PC-9 (cell line): ENCODE results near the gene TMEM191B. TPM values are rescaled to one million over a fixed set of nuclear protein-coding genes. Genes with fewer than 3 reads are reported as not detected.
"Not testable (repeated sequence)": the region's sequence is repeated elsewhere in the genome, so short reads cannot be mapped to it uniquely, and the experiment has no call there.

Source experiments
- Bru-seq: library from RNA; stranded (reverse); fragments of 400-500 nt; gene quantifications from one replicate; lab custom pipeline; 2021; lab: Mats Ljungman, UMichigan
- BruChase-seq, 2 experiments: library from RNA; stranded (reverse); fragments of 400-500 nt; gene quantifications; one replicate each; lab custom pipeline; 2021; lab: Mats Ljungman, UMichigan
- BruUV-seq: library from RNA; stranded (reverse); fragments of 400-500 nt; replicated peaks from 2 replicates; lab custom pipeline; 2021; lab: Mats Ljungman, UMichigan
- CTCF ChIA-PET: fragments of 300-600 bp; sonication (Branson Sonifier 250); formaldehyde crosslinking; loops from one replicate; lab custom pipeline; 2022; ENCODE audit warnings: antibody characterized with exemption; lab: Charles Lee
- POLR2A ChIA-PET: fragments of 300-600 bp; sonication (Branson Sonifier 250); formaldehyde crosslinking; loops from one replicate; lab custom pipeline; 2022; ENCODE audit warnings: antibody characterized with exemption; ENCODE audit not compliant: unreplicated experiment; lab: Charles Lee
- DNase-seq, 2 experiments: peaks; one replicate each; pipeline versions ENCODE4 v3.0.0 to v3.0.0-alpha.2; 2015 to 2022; ENCODE audit warnings: mixed read lengths in 1 of 2
- H2AFZ ChIP-seq: fragments of 200-600 bp; sonication (generic); 2 replicates; pipeline ENCODE4 v1.8.1; 2017; ENCODE audit warnings: antibody characterized with exemption
- H3F3A ChIP-seq: fragments of 200-600 bp; sonication (generic); 2 replicates; pipeline ENCODE4 v1.8.1; 2017; ENCODE audit warnings: antibody characterized with exemption, mild to moderate bottlenecking, low read depth; ENCODE audit not compliant: insufficient read depth
- H3K27ac ChIP-seq: fragments of 200-600 bp; sonication (generic); 2 replicates; pipeline ENCODE4 v1.6.1; 2016; ENCODE audit warnings: mixed run types
- H3K27me3 ChIP-seq: fragments of 200-600 bp; sonication (generic); 2 replicates; pipeline ENCODE4 v1.6.1; 2016; ENCODE audit warnings: low read depth, mixed run types; ENCODE audit not compliant: insufficient read depth
- H3K36me3 ChIP-seq: fragments of 200-600 bp; sonication (generic); 2 replicates; pipeline ENCODE4 v1.6.1; 2016; ENCODE audit warnings: low read depth, mixed run types
- H3K4me1 ChIP-seq: fragments of 200-600 bp; sonication (generic); replicated peaks from 2 replicates; pipeline ENCODE4 v1.6.1; 2016; ENCODE audit warnings: mixed run types; ENCODE audit not compliant: insufficient read depth
- H3K4me2 ChIP-seq: fragments of 200-600 bp; sonication (generic); 2 replicates; pipeline ENCODE4 v1.6.1; 2017; ENCODE audit warnings: mixed run types
- H3K4me3 ChIP-seq: fragments of 200-600 bp; sonication (generic); 2 replicates; pipeline ENCODE4 v1.6.1; 2016; ENCODE audit warnings: mixed run types
- H3K79me2 ChIP-seq: fragments of 200-600 bp; sonication (generic); 2 replicates; pipeline ENCODE4 v1.6.1; 2017; ENCODE audit warnings: low read depth, mixed run types
- H3K9me2 ChIP-seq: fragments of 200-600 bp; sonication (generic); 2 replicates; pipeline ENCODE4 v1.8.1; 2017; ENCODE audit warnings: mild to moderate bottlenecking; ENCODE audit not compliant: insufficient read depth
- H3K9me3 ChIP-seq: fragments of 200-600 bp; sonication (generic); 2 replicates; pipeline ENCODE4 v1.8.1; 2016; ENCODE audit warnings: low read depth; ENCODE audit not compliant: insufficient read depth
- H4K20me1 ChIP-seq: fragments of 200-600 bp; sonication (generic); 2 replicates; pipeline ENCODE4 v1.8.1; 2017; ENCODE audit not compliant: insufficient read depth
- intact Hi-C: fragments of 100-400 bp; cut with micrococcal nuclease; formaldehyde crosslinking; loops from one replicate; pipeline ENCODE4 v1.10.0; 2022; ENCODE audit not compliant: unreplicated experiment
- long read RNA-seq: library from polyadenylated mRNA; stranded (forward); transcript quantifications from one replicate; pipeline ENCODE4 v2.0.0, GENCODE V29; 2022
- total RNA-seq: library from RNA; stranded (reverse); gene quantifications from 2 replicates; pipeline ENCODE4 v1.2.3, GENCODE V29; 2021

The TMEM191B gene
- total RNA-seq (1.4 and 6.4 TPM in 2 replicates), Bru-seq, nascent RNA (not detected), BruChase-seq, experiment 1, labeled RNA remaining after a 2-hour chase (percentile 18 among the genes with signal in this experiment), BruChase-seq, experiment 2, labeled RNA remaining after a 6-hour chase (percentile 19 among the genes with signal in this experiment)
- long read RNA-seq, partial matches to known transcripts = 0 of 1 reads
- long read RNA-seq, other reads (novel, unspliced or antisense) = 0 of 1 reads

- CTCF ChIA-PET, H3K79me2 ChIP-seq, H3K27me3 ChIP-seq, H3F3A ChIP-seq, H3K4me3 ChIP-seq, H2AFZ ChIP-seq, H3K4me1 ChIP-seq, POLR2A ChIA-PET, H4K20me1 ChIP-seq, H3K9me3 ChIP-seq, H3K36me3 ChIP-seq, H3K27ac ChIP-seq, H3K4me2 ChIP-seq, H3K9me2 ChIP-seq, BruUV-seq, intact Hi-C loops, DNase-seq: not testable (repeated sequence)
Measured at GRCh38 chr22:18527752-18528596, at the start of gene TMEM191B. TMEM191B (plus strand) TSS chr22:18527802; CDS start chr22:18527981, 179 bp downstream.

DNA sequence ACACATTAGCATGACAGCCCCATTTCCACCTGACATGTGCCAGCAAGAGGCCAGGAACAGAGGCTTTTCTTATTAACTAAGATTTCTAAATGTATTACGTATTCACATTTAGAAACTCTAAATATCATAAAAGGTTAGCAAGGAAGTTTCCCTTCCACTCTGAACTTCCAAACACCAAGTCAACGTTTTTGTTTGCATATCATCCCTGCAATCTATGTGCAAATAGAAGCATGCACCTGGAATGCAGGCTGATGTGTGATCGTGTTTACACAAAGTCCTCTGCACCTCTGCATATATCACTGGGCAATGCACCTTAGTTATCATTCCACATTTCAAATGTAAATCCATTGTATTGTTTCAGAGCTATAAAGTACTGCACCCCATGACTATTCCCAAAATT lies 31.4 kb upstream of the TMEM191B start:
- POLR2A ChIA-PET, H3K4me2 ChIP-seq, BruUV-seq, H4K20me1 ChIP-seq, H3K4me1 ChIP-seq, H3K27me3 ChIP-seq, DNase-seq, H3K27ac ChIP-seq, H3K9me3 ChIP-seq, H3K9me2 ChIP-seq, H3K36me3 ChIP-seq, H3K79me2 ChIP-seq, H3K4me3 ChIP-seq, H2AFZ ChIP-seq, CTCF ChIA-PET, intact Hi-C loops, H3F3A ChIP-seq: not testable (repeated sequence)

DNA sequence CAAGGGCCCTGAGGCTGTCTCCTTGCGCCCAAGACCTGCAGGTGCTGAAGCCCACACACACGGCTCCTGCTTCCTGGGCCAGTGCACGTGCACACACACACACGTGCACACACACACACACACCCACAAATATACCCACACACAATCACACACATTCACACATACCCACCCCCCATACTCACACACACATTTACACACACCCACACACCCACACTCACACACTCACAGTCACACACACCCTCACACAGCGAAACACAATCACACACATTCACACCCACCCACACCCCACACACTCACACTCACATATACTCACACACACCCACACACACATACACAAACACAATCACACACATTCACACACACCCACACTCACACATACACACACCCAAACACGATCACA lies 16.3 kb upstream of the TMEM191B start:
- CTCF ChIA-PET, intact Hi-C loops, H3K4me3 ChIP-seq, H3K27ac ChIP-seq, POLR2A ChIA-PET, H2AFZ ChIP-seq, H3K4me2 ChIP-seq, H3K4me1 ChIP-seq, H3K9me3 ChIP-seq, DNase-seq, H3F3A ChIP-seq, H3K27me3 ChIP-seq, H3K9me2 ChIP-seq, BruUV-seq, H4K20me1 ChIP-seq, H3K79me2 ChIP-seq, H3K36me3 ChIP-seq: not testable (repeated sequence)

GRCh38 chr22:18512378-18512777 lies 15.2 kb upstream of the TMEM191B start:
- intact Hi-C loops, H3K4me3 ChIP-seq, H2AFZ ChIP-seq, H3K36me3 ChIP-seq, BruUV-seq, H4K20me1 ChIP-seq, POLR2A ChIA-PET, H3K27ac ChIP-seq, H3K27me3 ChIP-seq, H3F3A ChIP-seq, H3K9me3 ChIP-seq, H3K4me1 ChIP-seq, DNase-seq, H3K79me2 ChIP-seq, H3K9me2 ChIP-seq, CTCF ChIA-PET, H3K4me2 ChIP-seq: not testable (repeated sequence)

GRCh38 chr22:18513454-18513853 lies 14.1 kb upstream of the TMEM191B start:
- H3K4me3 ChIP-seq, BruUV-seq, H4K20me1 ChIP-seq, H3K4me2 ChIP-seq, H3K27me3 ChIP-seq, H3F3A ChIP-seq, H3K79me2 ChIP-seq, H3K27ac ChIP-seq, DNase-seq, H3K4me1 ChIP-seq, H3K9me2 ChIP-seq, intact Hi-C loops, POLR2A ChIA-PET, H3K36me3 ChIP-seq, CTCF ChIA-PET, H2AFZ ChIP-seq, H3K9me3 ChIP-seq: not testable (repeated sequence)

GRCh38 chr22:18518061-18518460 lies 9.5 kb upstream of the TMEM191B start, which contains the start of gene GGTLC3:
GGTLC3 (minus strand) TSS chr22:18518161; CDS start chr22:18517897, 264 bp downstream.
- H4K20me1 ChIP-seq, H3K27ac ChIP-seq, CTCF ChIA-PET, H3K9me2 ChIP-seq, H3K4me3 ChIP-seq, DNase-seq, intact Hi-C loops, H3K27me3 ChIP-seq, H3K79me2 ChIP-seq, BruUV-seq, H3K4me2 ChIP-seq, H3F3A ChIP-seq, H2AFZ ChIP-seq, POLR2A ChIA-PET, H3K9me3 ChIP-seq, H3K36me3 ChIP-seq, H3K4me1 ChIP-seq: not testable (repeated sequence)

GRCh38 chr22:18522762-18523161 lies 4.8 kb upstream of the TMEM191B start:
- H3K27ac ChIP-seq, H3K9me3 ChIP-seq, H3K4me3 ChIP-seq, H3K4me1 ChIP-seq, H3K4me2 ChIP-seq, CTCF ChIA-PET, BruUV-seq, H3F3A ChIP-seq, H2AFZ ChIP-seq, H3K9me2 ChIP-seq, POLR2A ChIA-PET, H3K36me3 ChIP-seq, intact Hi-C loops, H3K27me3 ChIP-seq, H4K20me1 ChIP-seq, H3K79me2 ChIP-seq, DNase-seq: not testable (repeated sequence)
